ENCODE measurements around the gene CADM1.
A peak's percentile ranks its signal among the peaks of the same experiment; 100 is the strongest.

CADM1 gene

DNA sequence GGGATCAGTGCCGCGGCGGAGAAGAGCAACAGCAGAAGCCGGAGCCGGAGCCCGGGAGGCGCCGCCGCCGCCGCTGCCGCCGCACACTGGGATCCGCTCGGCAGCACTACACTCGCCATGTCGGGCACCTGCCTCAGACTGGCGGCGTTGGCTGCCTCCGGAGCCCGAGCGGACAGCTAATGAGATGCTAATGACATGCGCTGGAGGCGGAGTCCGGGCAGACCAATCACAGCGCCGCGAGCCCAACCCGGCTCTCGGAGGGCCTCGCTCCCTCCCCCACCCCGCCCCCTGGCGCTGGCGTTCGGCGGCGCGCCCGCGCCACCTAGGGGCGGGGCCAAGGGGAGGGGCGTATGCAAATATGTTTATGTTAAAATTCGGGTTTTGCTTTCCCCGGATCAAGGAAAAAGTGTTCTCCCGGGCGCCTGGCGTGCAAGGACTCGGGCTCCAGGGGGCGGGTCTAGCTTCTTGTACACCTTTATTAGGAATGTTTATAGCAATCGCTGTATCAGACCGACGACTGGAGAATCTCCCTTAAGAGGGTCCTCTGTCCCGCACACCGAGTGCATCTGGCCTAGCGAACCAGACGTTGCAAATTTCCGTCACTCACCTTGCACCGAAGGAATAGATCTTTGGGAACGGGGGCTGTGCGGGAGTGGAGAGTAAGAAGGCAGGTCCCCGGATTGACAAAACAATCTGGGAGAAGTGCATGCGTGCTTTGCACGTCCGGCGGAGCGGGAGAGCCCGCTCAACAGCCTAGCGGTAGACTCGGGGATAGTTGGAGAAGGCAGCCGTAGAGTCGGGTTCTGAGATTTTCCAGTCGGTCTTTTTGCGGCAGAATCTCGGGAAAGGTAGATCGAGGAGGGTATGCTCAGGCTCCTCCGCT, at the start of gene CADM1:
TSS of gene CADM1 (minus strand) at position 140 of the 883 bp plus-strand sequence.
- DNase-seq (peak; percentile 51 to 53), ATAC-seq (peak; percentile 76)
- Mint-ChIP-seq H3K27ac (peak within 1 kb of the TSS in 1 of 2 donors; percentile 27), H3K9me3 (no peaks in the 10 kb centered on the region), H3K27me3 (peaks cover 50% of the 10 kb centered on the region), H3K4me3 (peak within 1 kb of the TSS; percentile 48 to 70), H3K4me1 (peaks cover 20% of the 10 kb centered on the region)

GRCh38 chr11:115552773-115553438, 48.7 kb upstream of the CADM1 start:
- no peak for ATAC-seq
- Mint-ChIP-seq H3K4me1 (no peaks in the 10 kb centered on the region), H3K27ac (no peak overlapping the region), H3K27me3 (no peaks in the 10 kb centered on the region), H3K9me3 (no peaks in the 10 kb centered on the region), H3K4me3 (no peak overlapping the region)
- DNase-seq = no peak

DNA sequence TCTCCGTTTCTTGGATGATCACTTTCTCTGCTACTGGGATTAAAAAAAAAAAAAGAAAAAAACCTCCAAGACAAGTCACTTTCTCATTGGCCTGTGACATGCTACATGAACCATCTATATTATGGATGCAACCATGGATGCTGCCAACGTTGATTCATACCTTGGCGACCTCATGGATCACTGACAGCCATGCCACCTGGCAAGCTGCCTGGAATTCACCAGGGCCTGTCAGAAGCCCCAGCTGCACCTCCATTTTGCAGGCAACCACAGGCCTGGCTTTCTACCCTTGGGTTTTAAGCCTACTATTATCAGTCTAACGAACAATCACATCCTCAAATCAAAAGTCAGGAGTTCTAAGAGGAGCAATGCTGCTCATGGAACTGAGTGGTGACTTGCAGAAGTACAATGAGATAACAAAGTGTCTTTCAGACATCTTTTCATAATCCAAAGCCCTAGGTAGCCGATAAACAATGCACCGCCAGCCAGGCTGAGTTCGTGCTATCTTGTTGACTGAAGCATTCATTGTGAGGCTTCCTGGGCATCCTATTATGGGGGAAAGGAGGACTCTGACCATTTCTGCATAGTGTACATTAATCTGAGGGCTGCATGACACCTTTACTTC, 48.0 kb upstream of the CADM1 start:
- Mint-ChIP-seq H3K9me3 (no peaks in the 10 kb centered on the region), H3K4me3 (no peak overlapping the region), H3K27me3 (no peaks in the 10 kb centered on the region), H3K27ac (no peak overlapping the region), H3K4me1 (no peaks in the 10 kb centered on the region)
- DNase-seq (no peak), ATAC-seq (no peak)

GRCh38 chr11:115550291-115551059, 46.3 kb upstream of the CADM1 start:
- Mint-ChIP-seq H3K4me1 (no peaks in the 10 kb centered on the region), H3K4me3 (no peak overlapping the region), H3K9me3 (peaks cover 0 to 16% of the 10 kb centered on the region in 2 donors), H3K27me3 (peaks cover 10% of the 10 kb centered on the region), H3K27ac (no peak overlapping the region)
- DNase-seq (no peak), ATAC-seq (no peak)

- Mint-ChIP-seq H3K4me1 (no peaks in the 10 kb centered on the region), H3K4me3 (no peak overlapping the region), H3K27me3 (peaks cover 13% of the 10 kb centered on the region), H3K27ac (no peak overlapping the region), H3K9me3 (peaks cover 0 to 21% of the 10 kb centered on the region in 2 donors)
- DNase-seq (no peak), ATAC-seq (no peak)
These were observed 44.8 kb upstream of the CADM1 start for GRCh38 chr11:115548878-115549528.

DNA sequence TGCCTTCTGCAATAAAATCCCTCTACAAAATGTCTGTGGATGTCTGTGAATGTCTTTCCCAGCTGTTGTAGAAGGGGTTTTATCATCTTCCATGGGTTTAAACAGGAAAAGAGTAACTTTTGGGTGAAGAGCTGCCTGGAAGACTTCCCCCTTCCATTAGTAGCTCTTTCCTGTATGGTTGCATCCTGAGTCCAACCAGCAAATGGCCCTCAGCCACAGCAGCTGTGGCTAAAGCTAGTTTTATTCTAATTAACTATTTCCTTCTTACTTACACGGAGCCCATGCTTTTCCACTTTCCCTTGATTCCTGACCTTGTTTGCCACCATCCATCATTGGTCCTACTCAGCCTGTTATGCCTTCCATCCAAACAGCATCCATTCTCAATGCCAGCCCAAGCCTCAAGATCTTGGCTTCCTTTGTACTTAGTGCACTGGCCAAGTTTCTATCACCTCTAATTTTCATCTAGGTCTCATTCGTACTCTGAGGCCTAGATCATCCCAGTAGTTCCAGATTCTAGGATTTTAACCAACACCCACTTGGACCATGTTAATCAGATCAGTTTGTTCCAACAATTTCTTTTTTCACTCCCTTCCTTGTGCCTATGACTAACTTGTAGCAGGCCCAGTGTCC, 41.5 kb upstream of the CADM1 start:
- DNase-seq (no peak), ATAC-seq (no peak)
- Mint-ChIP-seq H3K4me3 (no peak overlapping the region), H3K9me3 (peaks cover 0 to 21% of the 10 kb centered on the region in 2 donors), H3K27me3 (peaks cover 13% of the 10 kb centered on the region), H3K27ac (no peak overlapping the region), H3K4me1 (no peaks in the 10 kb centered on the region)

- ATAC-seq = no peak
- Mint-ChIP-seq H3K4me3 (no peak overlapping the region), H3K4me1 (no peaks in the 10 kb centered on the region), H3K9me3 (peaks cover 0 to 26% of the 10 kb centered on the region in 2 donors), H3K27me3 (peaks cover 13% of the 10 kb centered on the region), H3K27ac (no peak overlapping the region)
- no peak for DNase-seq
These were observed 40.3 kb upstream of the CADM1 start for GRCh38 chr11:115544422-115544948.

GRCh38 chr11:115541518-115541917, 37.3 kb upstream of the CADM1 start:
- H3K4me1 Mint-ChIP-seq = no peaks in the 10 kb centered on the region
- H3K4me3 Mint-ChIP-seq = no peak overlapping the region
- peaks cover 0 to 20% of the 10 kb centered on the region in 2 donors for H3K9me3 Mint-ChIP-seq
- H3K27me3 Mint-ChIP-seq = peaks cover 13% of the 10 kb centered on the region
- no peak for DNase-seq
- H3K27ac Mint-ChIP-seq = no peak overlapping the region
- ATAC-seq = no peak

- H3K27me3 Mint-ChIP-seq = peaks cover 8% of the 10 kb centered on the region
- H3K4me3 Mint-ChIP-seq = no peak overlapping the region
- H3K4me1 Mint-ChIP-seq = no peaks in the 10 kb centered on the region
- H3K9me3 Mint-ChIP-seq = peaks cover 0 to 5% of the 10 kb centered on the region in 2 donors
- no peak for DNase-seq
- ATAC-seq = no peak
- no peak overlapping the region for H3K27ac Mint-ChIP-seq
These were observed 35.6 kb upstream of the CADM1 start for GRCh38 chr11:115539844-115540243.

DNA sequence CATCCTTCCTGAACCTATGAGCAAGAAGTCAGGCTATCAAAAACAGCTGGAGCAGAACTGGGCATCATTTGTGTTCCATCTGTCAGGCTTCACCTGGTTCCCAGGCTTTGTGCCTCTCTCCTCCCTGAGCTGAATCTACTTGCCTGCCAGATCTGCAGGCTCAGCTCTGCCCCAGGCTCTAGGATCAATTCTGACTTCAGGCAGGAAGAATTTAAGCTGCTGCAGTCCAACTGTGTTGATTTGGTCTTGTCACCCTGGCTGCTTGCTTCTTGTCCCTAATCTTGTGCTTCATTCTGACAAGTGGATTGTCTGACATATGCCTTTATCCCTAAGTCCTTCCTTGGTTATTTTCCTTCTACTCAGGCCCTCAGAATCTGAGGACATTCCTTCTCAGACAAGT, 31.6 kb upstream of the CADM1 start:
- ATAC-seq (no peak), DNase-seq (no peak)
- no peak overlapping the region for H3K4me3 Mint-ChIP-seq
- no peaks in the 10 kb centered on the region for H3K4me1 Mint-ChIP-seq
- H3K27me3 Mint-ChIP-seq = peaks cover 8% of the 10 kb centered on the region
- H3K9me3 Mint-ChIP-seq = peaks cover 0 to 5% of the 10 kb centered on the region in 2 donors
- no peak overlapping the region for H3K27ac Mint-ChIP-seq

- DNase-seq = no peak
- H3K9me3 Mint-ChIP-seq = no peaks in the 10 kb centered on the region
- no peak for ATAC-seq
- H3K27ac Mint-ChIP-seq = no peak overlapping the region
- H3K4me1 Mint-ChIP-seq = no peaks in the 10 kb centered on the region
- H3K27me3 Mint-ChIP-seq = peaks cover 10% of the 10 kb centered on the region
- no peak overlapping the region for H3K4me3 Mint-ChIP-seq
These were observed 26.5 kb upstream of the CADM1 start for GRCh38 chr11:115530752-115531151.

DNA sequence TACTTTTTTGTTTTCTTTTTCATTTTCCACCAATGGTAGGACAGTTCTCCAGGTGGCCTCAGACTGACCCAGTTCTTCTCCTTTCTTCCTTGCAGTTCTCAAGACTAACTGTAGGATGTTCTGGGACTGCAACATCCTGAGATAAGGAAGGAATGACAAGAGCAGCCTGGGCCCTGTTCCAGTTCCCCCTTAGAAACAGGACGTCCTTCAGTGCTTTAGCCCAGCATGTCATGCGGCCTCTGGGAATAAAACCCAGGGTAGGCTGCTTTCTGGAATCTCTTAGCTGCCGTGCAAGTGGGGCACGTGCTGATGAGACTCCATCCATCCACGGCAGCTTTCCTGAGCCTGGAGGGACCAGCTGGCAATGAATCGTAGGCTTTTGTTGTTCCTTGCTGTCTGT, 24.0 kb upstream of the CADM1 start:
- Mint-ChIP-seq H3K4me1 (no peaks in the 10 kb centered on the region), H3K27ac (no peak overlapping the region), H3K9me3 (no peaks in the 10 kb centered on the region), H3K4me3 (no peak overlapping the region), H3K27me3 (peaks cover 16% of the 10 kb centered on the region)
- no peak for ATAC-seq
- DNase-seq = no peak

GRCh38 chr11:115527534-115528125, 23.4 kb upstream of the CADM1 start:
- ATAC-seq (no peak), DNase-seq (no peak)
- Mint-ChIP-seq H3K9me3 (no peaks in the 10 kb centered on the region), H3K4me3 (no peak overlapping the region), H3K4me1 (no peaks in the 10 kb centered on the region), H3K27me3 (peaks cover 16% of the 10 kb centered on the region), H3K27ac (no peak overlapping the region)

GRCh38 chr11:115525531-115526006, 21.4 kb upstream of the CADM1 start:
- Mint-ChIP-seq H3K27ac (no peak overlapping the region), H3K27me3 (peaks cover 29% of the 10 kb centered on the region), H3K4me3 (no peak overlapping the region), H3K4me1 (no peaks in the 10 kb centered on the region), H3K9me3 (peaks cover 6% of the 10 kb centered on the region in 2 donors)
- ATAC-seq = no peak
- DNase-seq = no peak

Measured in stimulated activated naive CD8-positive, alpha-beta T cell treated with anti-CD3 and anti-CD28 coated beads, Interleukin-15, amount 100 ng/mL, for 72 hours (primary cell).